Mammary epithelial cell (primary cell): ENCODE results near the gene ELL2.

Source experiments
- EZH2 ChIP-seq: IDR thresholded peaks from 2 replicates; pipeline ENCODE4 v1.6.1; 2012; ENCODE audit warnings: low read length, inconsistent platforms, borderline replicate concordance
- TF ChIP-seq, protein P1 (sequence below), 2 donors: IDR thresholded peaks in 1 of 2; conservative IDR thresholded peaks in 1 of 2; 2 replicates each; pipeline ENCODE4 v1.5.1; 2011 to 2012; ENCODE audit warnings: inconsistent platforms in 2 of 2, low read length in 2 of 2, mild to moderate bottlenecking in 2 of 2, control low read depth in 1 of 2, low read depth in 1 of 2; ENCODE audit not compliant: insufficient read depth in 1 of 2; ENCODE audit errors: extremely low read depth in 1 of 2

- TF ChIP-seq, protein P1, sequence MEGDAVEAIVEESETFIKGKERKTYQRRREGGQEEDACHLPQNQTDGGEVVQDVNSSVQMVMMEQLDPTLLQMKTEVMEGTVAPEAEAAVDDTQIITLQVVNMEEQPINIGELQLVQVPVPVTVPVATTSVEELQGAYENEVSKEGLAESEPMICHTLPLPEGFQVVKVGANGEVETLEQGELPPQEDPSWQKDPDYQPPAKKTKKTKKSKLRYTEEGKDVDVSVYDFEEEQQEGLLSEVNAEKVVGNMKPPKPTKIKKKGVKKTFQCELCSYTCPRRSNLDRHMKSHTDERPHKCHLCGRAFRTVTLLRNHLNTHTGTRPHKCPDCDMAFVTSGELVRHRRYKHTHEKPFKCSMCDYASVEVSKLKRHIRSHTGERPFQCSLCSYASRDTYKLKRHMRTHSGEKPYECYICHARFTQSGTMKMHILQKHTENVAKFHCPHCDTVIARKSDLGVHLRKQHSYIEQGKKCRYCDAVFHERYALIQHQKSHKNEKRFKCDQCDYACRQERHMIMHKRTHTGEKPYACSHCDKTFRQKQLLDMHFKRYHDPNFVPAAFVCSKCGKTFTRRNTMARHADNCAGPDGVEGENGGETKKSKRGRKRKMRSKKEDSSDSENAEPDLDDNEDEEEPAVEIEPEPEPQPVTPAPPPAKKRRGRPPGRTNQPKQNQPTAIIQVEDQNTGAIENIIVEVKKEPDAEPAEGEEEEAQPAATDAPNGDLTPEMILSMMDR (conservative IDR thresholded peaks at IDR 0.05 in 1 of 2, IDR thresholded peaks at IDR 0.05 in 1 of 2; ENCODE audit: extremely low read depth in 1 of 2, insufficient read depth in 1 of 2, low read depth in 1 of 2, low read length in 2 of 2): no peak
- TF ChIP-seq EZH2: no peak
These were observed 125.8 kb downstream of the ELL2 start for GRCh38 chr5:95835682-95836385.
